Measurements from ENCODE around the gene CDCP2.

GRCh38 chr1:54103414-54103813, 49.4 kb downstream of the CDCP2 start:
- TF ChIP-seq POLR2A (IDR thresholded peaks at IDR 0.05) (no peak), CTCF (IDR thresholded peaks at IDR 0.05) (no peak)

Data from esophagus squamous epithelium (tissue), 4 donors.